Pancreas (tissue), 10 donors: ENCODE results near the gene SGSM1. TPM values are rescaled to one million over a fixed set of nuclear protein-coding genes. Genes with fewer than 3 reads are reported as not detected.
A peak's percentile ranks its signal among the peaks of the same experiment; 100 is the strongest.

ENCODE experiments used
- ATAC-seq, 4 donors: fragments of 200-7000 bp; cut with Tn5 transposase; one replicate each; pipeline versions ENCODE4 v1.8.0 to v1.9.1; 2020; ENCODE audit warnings: mild to moderate bottlenecking in 4 of 4, moderate library complexity in 4 of 4
- DNase-seq, 6 donors: peaks; one replicate each; pipeline ENCODE4 v3.0.0-alpha.2; 2020
- FAIRE-seq: peaks from 2 replicates; lab custom pipeline; 2012; peaks lifted over from hg19 to GRCh38; lab: Jason Lieb, UNC
- H3K27ac ChIP-seq, 4 donors: fragments of 200-600 bp; sonication (generic); 1 replicate in 3 of 4; 2 replicates in 1 of 4; pipeline versions ENCODE4 v1.5.0 to v1.8.0; 2020
- H3K27me3 ChIP-seq, 4 donors: fragments of 200-600 bp; one replicate each; pipeline ENCODE4 v1.8.0; 2021
- H3K36me3 ChIP-seq, 3 donors: fragments of 200-600 bp; sonication (generic) in 1 of 3; one replicate each; pipeline versions ENCODE4 v1.5.0 to v1.8.0; 2020 to 2021
- H3K4me1 ChIP-seq, 3 donors: fragments of 200-600 bp; one replicate each; pipeline ENCODE4 v1.8.0; 2021
- H3K4me3 ChIP-seq, 4 donors: fragments of 200-600 bp; sonication (generic) in 2 of 4; one replicate each; pipeline versions ENCODE4 v1.5.0 to v1.8.0; 2020 to 2021
- H3K9me3 ChIP-seq, 4 donors: fragments of 200-600 bp; one replicate each; pipeline ENCODE4 v1.8.0; 2021
- CTCF ChIP-seq, 4 donors: fragments of 200-600 bp; sonication (generic) in 3 of 4; IDR thresholded peaks; one replicate each; pipeline versions ENCODE4 v1.5.0 to v1.8.0; 2021; ENCODE audit warnings: antibody characterized with exemption in 4 of 4
- whole genome bisulfite sequencing, 2 donors: extraction: QIAGEN DNeasy Blood & Tissue Kit; methylation state at CpG; one replicate each; pipeline ENCODE4 v1.1.7; 2013; 5-methylcytosine and 5-hydroxymethylcytosine counted together
- intact Hi-C, 3 donors: fragments of 100-400 bp; cut with DNase I; formaldehyde crosslinking; loops; one replicate each; pipeline versions ENCODE4 v1.11.1 to v1.14.2; 2022
- polyA plus RNA-seq, 2 donors: library from polyadenylated mRNA; stranded (reverse); fragments of 200-250 nt; gene quantifications; one replicate each; pipeline ENCODE4 v1.2.3, GENCODE V29; 2013
- total RNA-seq, 6 donors: library from RNA; stranded (reverse); fragmentation: NEBNext Ultra II Directional in 4 of 6; extraction: Animal tissue kit (Norgen Biotek cat#: 25700) in 4 of 6; gene quantifications; one replicate each; pipeline versions ENCODE4 v1.2.1 to v1.2.4, GENCODE V29; 2021 to 2023
- donor health status: healthy with polysubstance abuse.
- donor health status: DM: no; HTN: no; CAD: no; lungs with moderate emphysema.
- donor health status: DM: no; HTN: no; CAD: no.
- donor health status: control.
- donor health status: control.
- donor health status: Bipolar disorder and iron deficiency.
- donor health status: DM: yes; HTN: yes; CAD: no.
- donor health status: DM: no; HTN: no; CAD: no.
- donor health status: DM: no; HTN: no; CAD: no.
- donor health status: DM: yes; HTN: yes; CAD: no.

The SGSM1 gene
- total and polyA plus RNA-seq, 8 donors, result 1.6 to 5.1 (median 2.5) TPM

GRCh38 chr22:24761888-24762675 lies 43.9 kb upstream of the SGSM1 start:
- DNase-seq (no peak), ATAC-seq (no peak), FAIRE-seq (no peak)
- 89 to 90% methylated on average over 10 of the region's 10 CpGs for WGBS, 2 donors
- no peaks in the 10 kb centered on the region for H3K36me3 ChIP-seq
- intact Hi-C loops, result loop anchor here in 1 of 3 donors (10.0 kb wide), 1 partner anchor 303 kb away; no protein-coding TSS in a partner anchor
- H3K9me3 ChIP-seq, result no peaks in the 10 kb centered on the region
- no peak for TF ChIP-seq CTCF (IDR thresholded peaks at IDR 0.05)
- H3K27ac ChIP-seq, result no peak overlapping the region
- no peaks in the 10 kb centered on the region for H3K4me1 ChIP-seq
- no peaks in the 10 kb centered on the region for H3K27me3 ChIP-seq
- H3K4me3 ChIP-seq, result no peak overlapping the region

GRCh38 chr22:24763872-24764485 lies 42.0 kb upstream of the SGSM1 start:
- 59 to 74% methylated on average over 38 of the region's 38 CpGs for WGBS, 2 donors
- no peaks in the 10 kb centered on the region for H3K36me3 ChIP-seq
- no peaks in the 10 kb centered on the region for H3K27me3 ChIP-seq
- DNase-seq (peak in 1 of 6 donors; percentile 55), FAIRE-seq (no peak), ATAC-seq (no peak)
- TF ChIP-seq CTCF (IDR thresholded peaks at IDR 0.05), result no peak
- no peak overlapping the region for H3K27ac ChIP-seq
- H3K4me3 ChIP-seq, result no peak overlapping the region
- H3K4me1 ChIP-seq, result no peaks in the 10 kb centered on the region
- H3K9me3 ChIP-seq, result no peaks in the 10 kb centered on the region
- intact Hi-C loops, result loop anchor here in 1 of 3 donors (10.0 kb wide), 1 partner anchor 301 kb away; no protein-coding TSS in a partner anchor

- H3K36me3 ChIP-seq, result no peaks in the 10 kb centered on the region
- H3K4me3 ChIP-seq, result no peak overlapping the region
- no peaks in the 10 kb centered on the region for H3K27me3 ChIP-seq
- no peak for FAIRE-seq
- TF ChIP-seq CTCF (IDR thresholded peaks at IDR 0.05), result no peak
- intact Hi-C loops, result loop anchor here in 1 of 3 donors (10.0 kb wide), 1 partner anchor 300 kb away; no protein-coding TSS in a partner anchor
- no peaks in the 10 kb centered on the region for H3K9me3 ChIP-seq
- WGBS, 2 donors, result 39 to 67% methylated on average over 5 of the region's 5 CpGs
- ATAC-seq, result no peak
- H3K4me1 ChIP-seq, result no peaks in the 10 kb centered on the region
- no peak for DNase-seq
- H3K27ac ChIP-seq, result no peak overlapping the region
Observed at GRCh38 chr22:24765166-24765565, 40.8 kb upstream of the SGSM1 start.

- intact Hi-C loops, result loop anchor here in 1 of 3 donors (10.0 kb wide), 1 partner anchor 296 kb away; no protein-coding TSS in a partner anchor
- 36 to 47% methylated on average over 8 of the region's 8 CpGs for WGBS, 2 donors
- ATAC-seq (peak; percentile 93 to 100 (median 97)), FAIRE-seq (peak; percentile 54), DNase-seq (peak; percentile 65 to 81 (median 72))
- no peak overlapping the region for H3K4me3 ChIP-seq
- H3K27me3 ChIP-seq, result no peaks in the 10 kb centered on the region
- TF ChIP-seq CTCF (IDR thresholded peaks at IDR 0.05), result peak; percentile 42 to 77 (median 61)
- no peaks in the 10 kb centered on the region for H3K4me1 ChIP-seq
- H3K36me3 ChIP-seq, result no peaks in the 10 kb centered on the region
- no peaks in the 10 kb centered on the region for H3K9me3 ChIP-seq
- no peak overlapping the region for H3K27ac ChIP-seq
Observed at GRCh38 chr22:24768537-24769374, 37.3 kb upstream of the SGSM1 start.
